NCI-H1092 treated with DMSO at 0.1 percent for 48 hours (cell line): ENCODE data around the gene CEP83.
A peak's percentile ranks its signal among the peaks of the same experiment; 100 is the strongest.
"Not testable (repeated sequence)": the region's sequence is repeated elsewhere in the genome, so short reads cannot be mapped to it uniquely, and the experiment has no call there.

Experiments
- DNase-seq: peaks from one replicate; lab custom pipeline; 2025; lab: John Stamatoyannopoulos, UW

The CEP83 gene

GRCh38 chr12:94459728-94460615 lies at the start of gene CEP83:
Gene CEP83, minus strand, starts transcription at chr12:94459867. Its CDS starts 47,377 bp downstream, at chr12:94412490.
- DNase-seq = peak; percentile 77

DNA sequence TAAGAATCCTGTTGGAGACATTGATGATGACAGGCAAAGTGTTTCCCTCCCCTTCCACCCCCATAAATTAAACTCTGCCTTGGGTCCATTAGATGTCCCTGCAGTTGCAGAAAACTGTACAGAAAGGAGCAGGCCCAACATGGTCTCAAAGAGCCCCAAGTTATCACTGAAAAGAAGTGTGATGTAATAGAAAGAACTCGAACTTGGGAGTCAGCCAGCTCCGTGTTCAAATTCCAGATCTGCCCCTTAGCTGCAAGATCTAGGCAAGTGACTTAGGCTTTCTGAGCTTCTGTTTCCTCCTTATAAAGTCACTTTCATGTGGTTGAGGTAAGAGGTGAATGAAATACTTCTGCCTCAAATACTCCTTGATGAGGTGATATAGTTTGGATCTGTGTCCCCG lies 49.6 kb upstream of the CEP83 start:
- no peak for DNase-seq

- DNase-seq = no peak
Observed at GRCh38 chr12:94507455-94507854, 47.8 kb upstream of the CEP83 start.

GRCh38 chr12:94504386-94504785 lies 44.7 kb upstream of the CEP83 start:
- DNase-seq = no peak

DNA sequence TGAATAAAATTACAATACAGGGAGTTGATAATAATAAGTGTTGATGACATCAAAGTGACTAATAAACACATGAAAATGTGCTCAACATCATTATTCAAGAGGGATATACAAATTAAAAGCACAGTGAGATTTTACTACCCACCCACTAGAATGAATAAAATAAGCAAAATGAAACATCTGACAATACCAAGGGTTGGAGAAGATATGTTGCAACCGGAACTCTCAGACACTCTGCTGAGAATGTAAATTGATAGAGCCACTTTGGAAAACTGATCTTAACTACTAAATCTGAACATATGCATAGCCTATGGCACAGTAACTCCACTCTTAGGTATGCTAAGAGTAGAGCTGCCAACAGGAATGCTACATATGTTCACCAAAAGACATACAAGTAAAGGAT lies 44.0 kb upstream of the CEP83 start:
- no peak for DNase-seq

GRCh38 chr12:94500831-94501567 lies 41.3 kb upstream of the CEP83 start:
- no peak for DNase-seq

DNA sequence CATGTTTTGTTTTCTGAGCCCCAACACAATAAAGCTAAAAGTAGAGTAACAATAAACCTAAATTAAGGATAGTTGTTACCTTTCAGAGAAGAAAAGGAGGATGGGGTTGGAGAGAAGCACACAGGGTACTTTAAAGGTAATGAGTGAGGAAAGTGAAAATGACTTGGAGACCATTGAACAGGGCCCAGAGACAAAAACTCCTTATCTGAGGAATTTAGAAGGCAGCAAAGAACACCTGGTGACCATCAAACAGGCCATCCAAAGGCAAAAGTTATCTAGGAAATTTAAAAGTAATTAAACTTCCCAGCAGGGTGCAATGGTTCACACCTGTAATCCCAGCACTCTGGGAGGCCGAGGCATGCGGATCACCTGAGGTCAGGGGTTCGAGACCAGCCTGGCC lies 39.0 kb upstream of the CEP83 start:
- DNase-seq = no peak

DNA sequence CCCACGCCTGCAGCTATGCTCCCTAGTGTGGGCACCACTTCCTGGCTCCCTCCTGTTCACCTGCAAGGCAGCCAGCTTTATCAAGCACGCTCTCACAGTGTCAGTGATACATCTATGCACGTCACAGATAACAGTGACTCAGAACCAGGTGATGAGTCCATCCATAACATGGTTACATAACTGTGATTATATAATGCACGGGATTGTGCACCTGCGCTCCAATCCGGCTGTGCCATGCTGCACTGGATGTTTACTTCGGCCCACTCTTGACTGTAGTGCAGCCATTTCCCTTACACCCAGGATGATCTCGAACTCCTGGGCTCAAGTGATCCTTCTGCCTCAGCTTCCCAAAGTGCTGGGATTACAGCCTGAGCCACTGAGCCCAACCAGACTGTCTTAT lies 38.4 kb upstream of the CEP83 start:
- no peak for DNase-seq

DNA sequence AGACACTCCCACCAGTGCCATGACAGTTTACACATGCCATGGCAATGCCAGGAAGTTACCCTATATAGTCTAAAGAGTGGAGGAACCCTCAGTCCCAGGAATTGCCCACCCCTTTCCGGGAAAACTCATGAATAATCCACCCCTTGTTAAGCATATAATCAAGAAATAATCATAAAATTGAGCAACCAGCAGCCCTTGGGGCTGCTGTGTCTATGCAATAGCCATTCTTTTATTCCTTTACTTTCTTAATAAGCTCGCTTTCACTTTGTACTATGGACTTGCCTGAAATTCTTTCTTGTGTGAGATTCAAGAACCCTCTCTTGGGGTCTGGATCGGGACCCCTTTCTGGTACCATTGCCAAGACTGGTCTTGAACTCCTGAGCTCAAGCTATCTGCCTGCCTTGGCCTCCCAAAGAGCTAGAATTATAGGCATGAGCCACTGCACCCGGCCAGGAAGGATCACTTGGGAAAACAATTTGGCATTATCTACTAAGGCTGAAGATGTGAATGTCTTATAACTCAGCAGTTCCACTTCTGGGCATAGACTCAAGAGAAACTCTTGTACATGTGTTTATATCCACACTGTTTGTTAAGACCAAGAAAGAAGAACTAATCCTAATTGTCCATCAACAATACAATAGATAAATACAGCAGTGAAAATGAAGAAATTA lies 35.9 kb upstream of the CEP83 start:
- DNase-seq = no peak

DNA sequence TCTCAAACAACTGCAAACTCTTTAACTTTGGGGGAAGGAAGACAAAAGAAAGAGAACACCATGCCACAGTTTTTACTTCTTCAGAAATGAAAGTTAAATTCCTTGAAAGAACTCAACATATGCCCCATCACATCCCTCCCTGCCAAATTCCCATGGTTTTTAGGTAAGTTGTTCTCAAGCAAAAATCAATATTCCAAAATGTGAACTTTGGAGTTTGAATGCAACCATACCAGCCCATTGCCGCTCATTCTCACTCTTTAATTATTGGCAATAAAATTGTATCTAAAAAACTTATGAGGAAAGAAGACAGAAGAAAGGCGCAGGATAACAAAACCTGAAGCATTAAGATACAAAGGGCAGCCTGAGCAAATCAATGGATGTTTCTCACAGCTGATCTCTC lies 31.8 kb upstream of the CEP83 start:
- no peak for DNase-seq

DNA sequence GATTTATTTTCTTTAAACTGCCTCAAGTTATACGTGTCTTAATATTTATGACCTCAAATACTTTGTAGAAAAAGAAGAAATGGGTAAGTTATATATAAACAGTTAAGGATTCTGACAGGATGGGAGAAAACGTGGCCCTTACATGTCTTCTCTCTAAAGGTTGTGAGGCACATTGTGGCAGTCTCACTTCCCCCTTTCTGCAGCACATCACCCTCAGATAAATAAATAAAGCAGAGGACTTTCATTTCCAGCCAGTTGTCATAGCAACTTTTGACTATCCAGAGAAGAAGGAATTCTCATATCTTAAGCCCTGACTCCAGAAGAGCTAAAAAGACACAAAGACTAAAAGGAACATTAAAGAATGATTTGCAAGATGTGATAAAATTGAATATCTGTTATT lies 28.8 kb upstream of the CEP83 start:
- no peak for DNase-seq

DNA sequence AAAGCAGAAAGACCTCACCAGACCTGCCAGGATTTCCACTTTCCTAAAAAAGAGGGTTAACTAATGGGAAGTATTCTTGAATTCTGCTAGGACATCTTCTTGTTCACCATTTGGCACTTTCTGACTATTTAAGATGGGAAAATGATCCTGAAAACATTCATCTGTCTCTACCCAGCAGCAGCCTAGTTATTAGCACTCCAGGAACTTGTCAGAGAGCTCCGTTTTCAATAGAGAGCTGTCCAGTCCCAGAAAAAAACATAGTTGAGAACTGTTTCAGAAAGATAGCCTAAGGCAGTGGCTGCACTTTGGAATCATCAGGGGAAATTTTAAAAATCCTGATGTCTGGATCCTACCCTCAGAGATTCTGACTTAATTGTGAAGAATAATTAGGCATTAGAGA lies 22.1 kb upstream of the CEP83 start:
- no peak for DNase-seq

DNA sequence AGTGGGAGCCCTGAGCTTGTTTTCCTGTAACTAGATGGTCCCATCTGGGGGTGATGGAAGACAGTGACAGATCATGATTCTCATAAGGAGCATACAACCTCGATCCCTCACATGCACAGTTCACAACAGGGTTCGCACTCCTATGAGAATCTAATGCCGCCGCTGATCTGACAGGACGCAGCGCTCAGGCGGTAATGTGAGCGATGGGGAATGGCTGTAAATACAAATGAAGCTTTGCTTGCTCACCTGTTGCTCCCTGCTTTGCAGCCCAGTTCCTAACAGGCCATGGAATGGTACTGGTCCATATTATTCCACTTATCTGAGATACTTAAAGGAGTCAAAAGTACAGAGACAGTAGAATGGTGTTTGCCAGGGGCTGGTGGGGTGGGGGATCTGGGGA lies 9.9 kb upstream of the CEP83 start:
- DNase-seq = no peak

DNA sequence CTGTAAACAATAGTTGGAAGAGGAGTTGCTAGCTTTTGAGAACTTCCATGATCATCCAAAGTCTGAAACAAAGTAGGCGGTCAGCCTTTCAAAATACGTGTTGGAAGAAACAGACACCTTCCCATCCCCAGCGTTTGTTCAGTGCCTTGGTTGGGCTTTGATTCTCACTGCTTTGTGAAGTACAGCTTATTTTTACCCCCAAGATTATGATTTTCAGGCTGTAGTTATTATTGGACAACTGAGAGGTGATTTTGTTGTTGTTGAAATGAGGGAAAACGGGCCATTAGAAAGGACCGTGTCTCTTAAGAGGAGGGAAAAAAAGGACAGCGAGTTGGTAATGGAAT lies 921 bp upstream of the CEP83 start:
- no peak for DNase-seq

DNA sequence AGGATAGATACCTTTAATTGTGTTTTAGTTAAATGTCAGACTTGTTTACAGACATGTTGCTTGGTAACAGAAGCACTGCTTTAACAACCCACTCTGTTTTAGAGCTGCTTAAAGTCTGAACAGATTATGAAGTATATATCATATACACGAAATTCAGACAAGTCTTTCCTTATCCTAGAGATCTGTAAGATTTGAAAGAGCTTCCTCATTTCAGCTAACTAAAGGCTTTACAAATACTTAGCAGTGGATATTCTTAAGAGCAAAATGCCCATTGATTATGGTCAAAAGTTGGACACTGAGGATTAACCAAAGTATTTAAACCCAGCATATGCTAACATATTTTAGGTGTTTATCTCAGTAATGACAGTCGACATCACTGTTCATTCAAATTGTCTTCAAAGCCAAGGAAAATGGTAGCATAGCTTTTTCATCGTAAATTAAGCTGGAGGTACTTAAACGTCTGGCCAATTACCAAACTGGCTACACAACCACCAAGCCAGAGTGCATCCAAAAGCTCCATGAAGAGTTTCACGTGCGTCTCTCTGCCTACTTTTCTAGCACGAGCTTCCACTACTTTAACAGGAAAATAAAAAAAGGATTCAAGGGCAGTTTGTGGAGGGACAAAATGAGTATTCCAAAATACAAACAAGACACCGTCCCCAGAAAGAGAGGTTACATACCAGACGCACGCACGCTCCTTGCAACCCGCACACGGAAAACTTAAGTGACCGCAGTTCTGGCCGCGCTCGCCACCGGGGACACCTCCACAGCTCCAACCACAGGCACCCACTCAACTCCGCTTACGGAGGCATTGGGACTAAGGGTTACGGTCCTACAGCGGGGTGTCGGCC lies 565 bp downstream of the CEP83 start:
- peak; percentile 45 for DNase-seq

- DNase-seq = no peak
Observed at GRCh38 chr12:94457311-94457710, 2.4 kb downstream of the CEP83 start.

- not testable (repeated sequence) for DNase-seq
Observed at GRCh38 chr12:94454318-94454717, 5.3 kb downstream of the CEP83 start.

DNA sequence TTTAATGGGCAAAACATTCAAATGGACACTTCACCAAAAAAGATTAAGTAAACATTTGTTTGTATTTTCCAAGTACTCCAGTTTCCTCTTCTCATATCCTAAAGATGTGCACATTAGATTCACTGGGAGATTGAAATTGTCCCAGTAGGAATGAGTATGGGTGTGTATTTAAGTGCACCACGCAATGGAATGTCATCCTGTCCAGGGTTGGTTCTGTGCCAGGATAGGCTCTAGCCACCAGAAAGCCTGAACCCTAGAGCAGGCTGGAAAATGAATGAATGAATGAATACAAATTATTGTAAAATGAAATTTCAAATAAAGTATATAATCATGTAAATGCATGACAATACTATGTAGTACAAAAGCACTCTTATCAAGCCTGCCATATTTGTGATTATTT lies 14.0 kb downstream of the CEP83 start:
- DNase-seq = no peak

DNA sequence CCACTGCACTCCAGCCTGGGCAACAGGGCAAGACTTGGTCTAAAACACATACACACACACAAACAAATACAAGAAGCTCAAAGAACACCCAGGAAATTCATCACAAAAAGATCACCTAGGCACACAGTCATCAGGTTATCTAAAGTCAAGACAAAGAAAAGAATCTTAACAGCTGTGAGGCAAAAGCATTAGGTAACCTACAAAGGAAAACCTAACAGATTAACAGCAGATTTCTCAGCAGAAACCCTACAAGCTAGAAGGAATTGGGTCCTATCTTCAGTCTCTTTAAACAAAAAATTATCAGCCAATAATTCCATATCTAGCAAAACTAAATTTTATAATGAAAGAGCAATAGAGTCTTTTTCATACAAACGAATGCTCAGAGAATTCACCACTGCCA lies 22.4 kb downstream of the CEP83 start:
- DNase-seq = no peak

GRCh38 chr12:94435511-94435927 lies 24.1 kb downstream of the CEP83 start:
- DNase-seq = no peak

GRCh38 chr12:94434171-94434570 lies 25.5 kb downstream of the CEP83 start:
- no peak for DNase-seq

DNA sequence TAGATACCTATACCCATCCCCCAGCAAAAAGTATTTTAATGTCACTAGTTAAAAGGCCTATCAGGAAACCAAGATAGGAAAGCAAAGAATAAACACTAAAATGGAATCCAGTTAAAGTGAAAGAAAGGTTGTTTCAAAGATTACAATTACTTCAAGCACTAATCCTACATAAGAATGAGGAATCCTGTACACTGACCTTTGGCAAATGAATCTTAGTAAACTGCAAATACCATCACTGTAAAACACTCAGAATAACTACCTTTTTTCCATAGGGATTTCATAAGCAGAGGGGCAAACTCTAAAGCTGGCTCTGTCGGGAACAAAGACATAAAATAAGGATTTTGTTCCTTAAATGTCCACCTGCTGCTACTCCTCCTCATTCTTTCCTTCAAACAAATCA lies 25.9 kb downstream of the CEP83 start:
- DNase-seq = no peak
